A549 (cell line): Measurements from ENCODE around the gene FOXRED2. TPM values are rescaled to one million over a fixed set of nuclear protein-coding genes. Genes with fewer than 3 reads are reported as not detected.
"Not testable (repeated sequence)": the region's sequence is repeated elsewhere in the genome, so short reads cannot be mapped to it uniquely, and the experiment has no call there.

ENCODE experiments used
- ATAC-seq, 2 experiments: fragments of 200-7000 bp in 1 of 2; fragments of >200 bp in 1 of 2; cut with Nextera tagmentation in 1 of 2; cut with Tn5 transposase in 1 of 2; 3 replicates each; pipeline versions ENCODE4 v1.8.0 to v1.9.1; 2018 to 2020; ENCODE audit warnings: mild to moderate bottlenecking in 1 of 2, moderate library complexity in 1 of 2
- CTCF ChIA-PET: fragments of 300-600 bp; sonication (Branson Sonifier 250); formaldehyde crosslinking; extraction: SDS; loops from one replicate; lab custom pipeline; 2021; ENCODE audit warnings: antibody characterized with exemption, inconsistent platforms; lab: Yijun Ruan, JAX
- POLR2A ChIA-PET: fragments of 350-600 bp; formaldehyde crosslinking; extraction: SDS; loops from one replicate; lab custom pipeline; 2021; ENCODE audit warnings: antibody characterized with exemption, inconsistent platforms; lab: Yijun Ruan, JAX
- DNase-seq, 2 experiments: peaks; one replicate each; pipeline versions ENCODE4 v3.0.0 to v3.0.0-alpha.2; 2011 to 2016; ENCODE audit warnings: low read depth in 1 of 2, low spot score in 1 of 2
- FAIRE-seq: peaks from 2 replicates; lab custom pipeline; 2011; peaks lifted over from hg19 to GRCh38; lab: Jason Lieb, UNC
- H3K27ac ChIP-seq, 2 experiments: fragments of >200 bp; sonication (Bioruptor Twin); formaldehyde crosslinking; 3 replicates each; pipeline ENCODE4 v1.5.1; 2016 to 2017
- H3K4me1 ChIP-seq: fragments of >200 bp; sonication (Bioruptor Twin); formaldehyde crosslinking; 3 replicates; pipeline ENCODE4 v1.6.1; 2016
- H3K4me2 ChIP-seq: fragments of >200 bp; sonication (Bioruptor Twin); formaldehyde crosslinking; 3 replicates; pipeline ENCODE4 v1.6.1; 2016
- H3K4me3 ChIP-seq: fragments of >200 bp; sonication (Bioruptor Twin); formaldehyde crosslinking; 3 replicates; pipeline ENCODE4 v1.5.1; 2016
- H3K9me3 ChIP-seq: fragments of >200 bp; sonication (Bioruptor Twin); formaldehyde crosslinking; 3 replicates; pipeline ENCODE4 v1.6.1; 2016
- BHLHE40 ChIP-seq: IDR thresholded peaks from 2 replicates; pipeline ENCODE4 v1.6.1; 2012; ENCODE audit warnings: low read depth, low read length, inconsistent platforms
- CBX8 ChIP-seq: fragments of 200-600 bp; sonication (generic); IDR thresholded peaks from 2 replicates; pipeline ENCODE4 v1.6.1; 2016
- CEBPB ChIP-seq, 2 experiments: fragments of >200 bp in 1 of 2; sonication (Bioruptor Twin) in 1 of 2; formaldehyde crosslinking in 1 of 2; IDR thresholded peaks; 2 replicates each; pipeline ENCODE4 v1.6.1; 2012 to 2016
- E2F6 ChIP-seq: IDR thresholded peaks from 2 replicates; pipeline ENCODE4 v1.6.1; 2012; ENCODE audit warnings: low read depth, borderline replicate concordance
- EHF ChIP-seq: fragments of 250-450 bp; sonication (Bioruptor Pico); IDR thresholded peaks from 2 replicates; pipeline ENCODE4 v1.5.0; 2020; ENCODE audit warnings: mild to moderate bottlenecking
- EP300 ChIP-seq, 2 experiments: fragments of >200 bp; sonication (Bioruptor Twin); formaldehyde crosslinking; IDR thresholded peaks; 2 replicates in 1 of 2; 3 replicates in 1 of 2; pipeline ENCODE4 v1.6.1; 2016 to 2017
- FOSB ChIP-seq: fragments of 250-450 bp; sonication (Bioruptor Pico); IDR thresholded peaks from 2 replicates; pipeline ENCODE4 v1.5.0; 2020; ENCODE audit warnings: mild to moderate bottlenecking, moderate library complexity
- HEYL ChIP-seq: fragments of 250-450 bp; sonication (Bioruptor Pico); IDR thresholded peaks from 2 replicates; pipeline ENCODE4 v1.8.0; 2021; ENCODE audit warnings: mild to moderate bottlenecking, moderate library complexity
- HOXA7 ChIP-seq: fragments of 250-450 bp; sonication (Bioruptor Pico); IDR thresholded peaks from 2 replicates; pipeline ENCODE4 v1.5.0; 2020; ENCODE audit warnings: mild to moderate bottlenecking, moderate library complexity
- JUNB ChIP-seq: fragments of >200 bp; sonication (Bioruptor Twin); formaldehyde crosslinking; IDR thresholded peaks from 2 replicates; pipeline ENCODE4 v1.6.1; 2016
- KDM5A ChIP-seq: fragments of 200-600 bp; sonication (generic); IDR thresholded peaks from 2 replicates; pipeline ENCODE4 v1.6.1; 2016; ENCODE audit warnings: antibody characterized with exemption, mild to moderate bottlenecking
- MAFK ChIP-seq: fragments of 450-650 bp; IDR thresholded peaks from 2 replicates; pipeline ENCODE4 v1.6.1; 2014; ENCODE audit not compliant: partially characterized antibody
- MAZ ChIP-seq: fragments of 150-350 bp; IDR thresholded peaks from 2 replicates; pipeline ENCODE4 v1.6.1; 2014; ENCODE audit warnings: antibody characterized with exemption, low read depth, low read length, borderline replicate concordance
- NPAS2 ChIP-seq: fragments of 250-450 bp; sonication (Bioruptor Pico); IDR thresholded peaks from 2 replicates; pipeline ENCODE4 v1.8.0; 2022; ENCODE audit warnings: mild to moderate bottlenecking, moderate library complexity, borderline replicate concordance
- PHF8 ChIP-seq: fragments of 200-600 bp; sonication (generic); IDR thresholded peaks from 2 replicates; pipeline ENCODE4 v1.6.1; 2016; ENCODE audit warnings: low read depth, mild to moderate bottlenecking, antibody characterized with exemption, moderate library complexity, borderline replicate concordance
- RCOR1 ChIP-seq: fragments of 150-350 bp; IDR thresholded peaks from 2 replicates; pipeline ENCODE4 v1.6.1; 2014; ENCODE audit warnings: antibody characterized with exemption, low read length, low read depth
- RFX5 ChIP-seq: fragments of 450-650 bp; IDR thresholded peaks from 2 replicates; pipeline ENCODE4 v1.7.1; 2014; ENCODE audit warnings: antibody characterized with exemption, mild to moderate bottlenecking, moderate library complexity
- WGBS: methylation state at CpG from one replicate; pipeline ENCODE4 v1.1.6; 2017; ENCODE audit errors: missing lambda C conversion rate; 5-methylcytosine and 5-hydroxymethylcytosine counted together
- polyA plus RNA-seq, 4 experiments: library from polyadenylated mRNA; depleted of rRNA in 3 of 4; stranded (reverse); fragments of >200 nt; fragmentation: RNase III in 1 of 4; extraction: RNeasy Plus Mini Kit Qiagen cat#74134 plus additional on column Dnase treatment in 1 of 4; gene quantifications; 2 replicates in 3 of 4; 3 replicates in 1 of 4; pipeline ENCODE4 v1.2.3, GENCODE V29; 2011 to 2017
- TF ChIP-seq, protein P1 (sequence below): fragments of >200 bp; sonication (Bioruptor Twin); formaldehyde crosslinking; IDR thresholded peaks from 2 replicates; pipeline ENCODE4 v1.6.1; 2016

FOXRED2 gene
- polyA plus RNA-seq, 2 of the 4 experiments (the other 2 are of a cell fraction): 5.7 to 12.3 TPM

- FAIRE-seq: no peak
- H3K9me3 ChIP-seq: no peaks in the 10 kb centered on the region
- no peak overlapping the region for H3K4me2 ChIP-seq
- POLR2A ChIA-PET: no interaction called here
- no peak for ATAC-seq
- WGBS: 93% methylated on average over 6 of the region's 6 CpGs
- no peak overlapping the region for H3K4me3 ChIP-seq
- no peak for DNase-seq
- H3K4me1 ChIP-seq: peaks cover 8% of the 10 kb centered on the region
- TF ChIP-seq HOXA7 (CRISPR knock-in tag) (no peak), NPAS2 (no peak), HEYL (no peak), RFX5 (no peak), CBX8 (no peak), CEBPB (IDR thresholded peaks at IDR 0.05) (no peak)
- TF ChIP-seq, protein P1, sequence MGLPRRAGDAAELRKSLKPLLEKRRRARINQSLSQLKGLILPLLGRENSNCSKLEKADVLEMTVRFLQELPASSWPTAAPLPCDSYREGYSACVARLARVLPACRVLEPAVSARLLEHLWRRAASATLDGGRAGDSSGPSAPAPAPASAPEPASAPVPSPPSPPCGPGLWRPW: no peak
- H3K27ac ChIP-seq: no peak overlapping the region
- CTCF ChIA-PET: interaction anchor here (6.0 kb wide), 1 partner anchor 13 kb away, joined by 42 read pairs; no protein-coding TSS in a partner anchor
These were observed 15.8 kb upstream of the FOXRED2 start for GRCh38 chr22:36522662-36523061.

DNA sequence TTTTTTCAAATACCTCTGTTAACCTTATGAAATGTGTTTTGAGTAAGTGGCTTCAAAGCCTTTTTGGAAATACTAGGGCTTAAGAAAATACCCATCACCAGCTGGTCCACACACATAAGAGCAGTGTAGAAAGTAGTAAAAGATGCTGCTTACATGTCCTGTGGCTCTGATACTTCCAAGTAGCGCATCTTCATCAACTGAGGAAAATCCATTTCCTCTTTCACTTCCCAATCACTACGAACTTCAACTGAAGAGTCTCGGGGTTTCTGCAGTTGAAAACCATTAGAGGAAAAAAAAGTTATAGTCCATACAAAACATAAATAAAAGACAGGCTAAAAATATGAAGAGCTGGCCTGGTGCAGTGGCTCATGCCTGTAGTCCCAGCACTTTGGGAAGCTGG is 13.6 kb upstream of the FOXRED2 start:
- 96% methylated on average over 3 of the region's 3 CpGs for WGBS
- Histone ChIP-seq H3K4me1 (no peaks in the 10 kb centered on the region), H3K4me3 (no peak overlapping the region), H3K4me2 (no peak overlapping the region), H3K27ac (no peak overlapping the region), H3K9me3 (no peaks in the 10 kb centered on the region)
- POLR2A ChIA-PET: interaction anchor here (1.4 kb wide), 1 partner anchor 9 kb away, joined by 4 read pairs; no protein-coding TSS in a partner anchor
- no peak for TF ChIP-seq MAFK
- no peak for TF ChIP-seq KDM5A
- TF ChIP-seq BHLHE40: no peak
- no peak for TF ChIP-seq RCOR1
- no peak for TF ChIP-seq FOSB
- CTCF ChIA-PET: interaction anchor here (6.0 kb wide), 1 partner anchor 10 kb away, joined by 42 read pairs; no protein-coding TSS in a partner anchor
- FAIRE-seq: no peak
- no peak for DNase-seq
- no peak for ATAC-seq

DNA sequence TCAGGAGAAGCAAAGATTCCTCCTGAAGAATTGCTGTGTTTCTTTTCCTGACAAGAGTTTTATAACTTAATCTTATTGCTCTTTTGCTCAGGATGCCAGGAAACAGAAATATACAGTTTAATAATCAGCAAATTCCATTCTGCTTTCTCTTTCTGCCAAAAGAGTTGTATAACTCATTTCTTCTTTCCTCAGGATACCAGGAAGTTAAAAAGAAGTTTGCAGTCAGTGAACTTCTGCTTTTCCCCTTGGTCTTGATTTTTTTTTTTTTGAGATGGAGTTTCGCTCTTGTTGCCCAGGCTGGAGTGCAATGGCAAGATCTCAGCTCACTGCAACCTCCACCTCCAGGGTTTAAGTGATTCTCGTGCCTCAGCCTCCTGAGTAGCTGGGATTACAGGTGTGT is 13.1 kb upstream of the FOXRED2 start:
- not testable (repeated sequence) for H3K4me3 ChIP-seq, FAIRE-seq, ATAC-seq, H3K4me1 ChIP-seq, H3K27ac ChIP-seq, DNase-seq, H3K9me3 ChIP-seq, H3K4me2 ChIP-seq
- CTCF ChIA-PET: interaction anchor here (0.6 to 6.0 kb wide), 2 partner anchors 10 to 327 kb away, joined by 3 to 42 read pairs; no protein-coding TSS in a partner anchor
- WGBS: 92% methylated on average over 1 of the region's 2 CpGs
- POLR2A ChIA-PET: interaction anchor here (0.6 kb wide), 1 partner anchor 696 kb away, joined by 3 read pairs; no protein-coding TSS in a partner anchor

DNA sequence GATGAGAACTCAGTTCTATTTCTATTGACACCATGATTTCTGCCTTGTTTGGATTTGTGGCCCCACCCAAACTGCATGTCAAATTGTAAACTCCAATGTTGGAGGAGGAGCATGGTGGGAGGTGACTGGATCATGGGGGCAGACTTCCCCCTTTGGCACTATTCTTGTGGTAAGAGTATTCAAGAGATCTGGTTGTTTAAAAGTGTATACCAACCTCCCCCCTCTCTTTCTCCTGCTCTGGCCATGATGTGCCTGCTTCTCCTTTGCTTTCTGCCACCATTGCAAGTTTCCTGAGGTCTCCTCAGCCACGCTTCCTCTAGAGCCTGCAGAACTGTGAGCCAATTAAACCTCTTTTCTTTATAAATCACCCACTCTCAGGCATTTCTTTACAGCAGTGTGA is 7.9 kb upstream of the FOXRED2 start:
- WGBS: 95% methylated on average over 1 of the region's 1 CpG
- DNase-seq: no peak
- Histone ChIP-seq H3K4me1 (no peaks in the 10 kb centered on the region), H3K4me3 (no peak overlapping the region), H3K27ac (no peak overlapping the region), H3K4me2 (no peak overlapping the region), H3K9me3 (no peaks in the 10 kb centered on the region)
- ChIA-PET CTCF (no interaction called here), POLR2A (interaction anchor here (2.5 kb wide), 1 partner anchor 14 kb away, joined by 7 read pairs; the partner anchor contains the start of gene EIF3D)
- no peak for ATAC-seq
- no peak for FAIRE-seq
- TF ChIP-seq JUNB: no peak
- no peak for TF ChIP-seq CEBPB (IDR thresholded peaks at IDR 0.05)
- no peak for TF ChIP-seq MAZ
- TF ChIP-seq E2F6: no peak
- no peak for TF ChIP-seq EHF (CRISPR knock-in tag)
- TF ChIP-seq EP300 (IDR thresholded peaks at IDR 0.05): no peak
- TF ChIP-seq PHF8: no peak
